MCF 10A (cell line): ENCODE results near the gene APBB2. TPM values are rescaled to one million over a fixed set of nuclear protein-coding genes. Genes with fewer than 3 reads are reported as not detected.

Source experiments
- BruUV-seq: library from RNA; stranded (reverse); fragments of 400-500 nt; replicated peaks from 2 replicates; lab custom pipeline; 2021; lab: Mats Ljungman, UMichigan
- CTCF ChIA-PET: fragments of 300-600 bp; sonication (Branson Sonifier 250); formaldehyde crosslinking; extraction: SDS; loops from one replicate; lab custom pipeline; 2021; ENCODE audit warnings: antibody characterized with exemption, inconsistent platforms; lab: Yijun Ruan, JAX
- POLR2A ChIA-PET: fragments of 300-600, 350-650 bp; sonication (Branson Sonifier 250); formaldehyde crosslinking; extraction: SDS; loops from one replicate; lab custom pipeline; 2020; ENCODE audit warnings: antibody characterized with exemption, inconsistent platforms; lab: Yijun Ruan, JAX
- DNase-seq: peaks from one replicate; pipeline ENCODE4 v3.0.0-alpha.2; 2018; ENCODE audit not compliant: unreplicated experiment
- H3K27ac Mint-ChIP-seq: one replicate; pipeline ENCODE4 v1.8.0; 2022; ENCODE audit warnings: mild to moderate bottlenecking, low read depth, mixed read lengths; ENCODE audit not compliant: unreplicated experiment
- H3K27me3 Mint-ChIP-seq: one replicate; pipeline ENCODE4 v1.8.0; 2022; ENCODE audit warnings: mixed read lengths; ENCODE audit not compliant: insufficient read depth, unreplicated experiment
- H3K36me3 Mint-ChIP-seq: one replicate; pipeline ENCODE4 v1.8.0; 2022; ENCODE audit warnings: mild to moderate bottlenecking, moderate library complexity, mixed read lengths; ENCODE audit not compliant: insufficient read depth, unreplicated experiment
- H3K4me1 Mint-ChIP-seq: one replicate; pipeline ENCODE4 v1.8.0; 2022; ENCODE audit warnings: mixed read lengths; ENCODE audit not compliant: insufficient read depth, unreplicated experiment
- H3K4me3 Mint-ChIP-seq: one replicate; pipeline ENCODE4 v1.8.0; 2022; ENCODE audit warnings: mild to moderate bottlenecking, moderate library complexity, mixed read lengths; ENCODE audit not compliant: unreplicated experiment
- H3K9me3 Mint-ChIP-seq: one replicate; pipeline ENCODE4 v1.8.0; 2022; ENCODE audit warnings: mixed read lengths; ENCODE audit not compliant: unreplicated experiment
- intact Hi-C: fragments of 100-400 bp; cut with micrococcal nuclease; formaldehyde crosslinking; loops from 2 replicates; pipeline ENCODE4 v1.14.1; 2022
- total RNA-seq: library from RNA; stranded (reverse); gene quantifications from 2 replicates; pipeline ENCODE4 v1.2.3, GENCODE V29; 2022
- TF ChIP-seq, protein P1 (sequence below): fragments of 200-600 bp; IDR thresholded peaks from one replicate; pipeline ENCODE4 v1.8.0; 2022; ENCODE audit warnings: antibody characterized with exemption, mild to moderate bottlenecking; ENCODE audit not compliant: unreplicated experiment

APBB2 gene
- total RNA-seq, 1 experiment from 2014 or later = 201 TPM

- TF ChIP-seq, protein P1, sequence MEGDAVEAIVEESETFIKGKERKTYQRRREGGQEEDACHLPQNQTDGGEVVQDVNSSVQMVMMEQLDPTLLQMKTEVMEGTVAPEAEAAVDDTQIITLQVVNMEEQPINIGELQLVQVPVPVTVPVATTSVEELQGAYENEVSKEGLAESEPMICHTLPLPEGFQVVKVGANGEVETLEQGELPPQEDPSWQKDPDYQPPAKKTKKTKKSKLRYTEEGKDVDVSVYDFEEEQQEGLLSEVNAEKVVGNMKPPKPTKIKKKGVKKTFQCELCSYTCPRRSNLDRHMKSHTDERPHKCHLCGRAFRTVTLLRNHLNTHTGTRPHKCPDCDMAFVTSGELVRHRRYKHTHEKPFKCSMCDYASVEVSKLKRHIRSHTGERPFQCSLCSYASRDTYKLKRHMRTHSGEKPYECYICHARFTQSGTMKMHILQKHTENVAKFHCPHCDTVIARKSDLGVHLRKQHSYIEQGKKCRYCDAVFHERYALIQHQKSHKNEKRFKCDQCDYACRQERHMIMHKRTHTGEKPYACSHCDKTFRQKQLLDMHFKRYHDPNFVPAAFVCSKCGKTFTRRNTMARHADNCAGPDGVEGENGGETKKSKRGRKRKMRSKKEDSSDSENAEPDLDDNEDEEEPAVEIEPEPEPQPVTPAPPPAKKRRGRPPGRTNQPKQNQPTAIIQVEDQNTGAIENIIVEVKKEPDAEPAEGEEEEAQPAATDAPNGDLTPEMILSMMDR = no peak
- intact Hi-C loops = no loop called here
- no peak overlapping the region for H3K4me3 Mint-ChIP-seq
- ChIA-PET POLR2A (interaction anchor here (1.2 to 1.5 kb wide), 2 partner anchors 25 to 283 kb away, joined by 3 read pairs; no protein-coding TSS in a partner anchor), CTCF (interaction anchor here (0.5 to 1.5 kb wide), 4 partner anchors 23 to 282 kb away, joined by 3 to 6 read pairs (median 4); partner anchors contain the start of gene APBB2)
- peak overlapping the region; percentile 42 for H3K27ac Mint-ChIP-seq
- peaks cover 13% of the 10 kb centered on the region for H3K4me1 Mint-ChIP-seq
- H3K9me3 Mint-ChIP-seq = no peaks in the 10 kb centered on the region
- no peaks in the 10 kb centered on the region for H3K27me3 Mint-ChIP-seq
- no TSS peak for BruUV-seq
- DNase-seq = no peak
- H3K36me3 Mint-ChIP-seq = peaks cover 82% of the 10 kb centered on the region
Measured at GRCh38 chr4:40931841-40932240, 282.5 kb downstream of the APBB2 start.

- no peaks in the 10 kb centered on the region for H3K27me3 Mint-ChIP-seq
- no peaks in the 10 kb centered on the region for H3K9me3 Mint-ChIP-seq
- peaks cover 13% of the 10 kb centered on the region for H3K4me1 Mint-ChIP-seq
- CTCF ChIA-PET = interaction anchor here (0.5 to 3.0 kb wide), 7 partner anchors 8 to 1395 kb away, joined by 3 to 8 read pairs (median 5); partner anchors contain the start of gene APBB2
- no peak overlapping the region for H3K27ac Mint-ChIP-seq
- no peak for DNase-seq
- H3K36me3 Mint-ChIP-seq = peaks cover 82% of the 10 kb centered on the region
- TF ChIP-seq, protein P1 = no peak
- POLR2A ChIA-PET = interaction anchor here (0.6 to 1.5 kb wide), 3 partner anchors 25 to 284 kb away, joined by 3 to 5 read pairs (median 3); no protein-coding TSS in a partner anchor
- intact Hi-C loops = no loop called here
- no peak overlapping the region for H3K4me3 Mint-ChIP-seq
- no TSS peak for BruUV-seq
Measured at GRCh38 chr4:40931238-40931637, 283.1 kb downstream of the APBB2 start.

GRCh38 chr4:40927074-40927473 is 287.3 kb downstream of the APBB2 start:
- BruUV-seq = no TSS peak
- Mint-ChIP-seq H3K27me3 (no peaks in the 10 kb centered on the region), H3K27ac (peak overlapping the region; percentile 30), H3K36me3 (peaks cover 79% of the 10 kb centered on the region), H3K4me3 (no peak overlapping the region), H3K9me3 (no peaks in the 10 kb centered on the region), H3K4me1 (peaks cover 13% of the 10 kb centered on the region)
- DNase-seq = no peak
- intact Hi-C loops = loop anchor here (1.0 to 10.0 kb wide), 4 partner anchors 50 to 287 kb away; partner anchors contain the start of gene APBB2
- TF ChIP-seq, protein P1 = no peak
- CTCF ChIA-PET = interaction anchor here (0.6 to 3.1 kb wide), 5 partner anchors 9 to 717 kb away, joined by 3 to 25 read pairs (median 4); partner anchors contain the start of gene APBB2
- POLR2A ChIA-PET = interaction anchor here (0.9 to 1.6 kb wide), 2 partner anchors 287 kb away, joined by 3 to 4 read pairs; partner anchors contain the start of gene APBB2

GRCh38 chr4:40924793-40925117 is 289.6 kb downstream of the APBB2 start:
- Mint-ChIP-seq H3K4me1 (peaks cover 20% of the 10 kb centered on the region), H3K9me3 (no peaks in the 10 kb centered on the region), H3K27me3 (no peaks in the 10 kb centered on the region), H3K36me3 (peaks cover 81% of the 10 kb centered on the region), H3K4me3 (no peak overlapping the region), H3K27ac (no peak overlapping the region)
- BruUV-seq = no TSS peak
- intact Hi-C loops = loop anchor here (1.0 to 10.0 kb wide), 3 partner anchors 16 to 220 kb away; no protein-coding TSS in a partner anchor
- POLR2A ChIA-PET = interaction anchor here (0.8 kb wide), 1 partner anchor 292 kb away, joined by 4 read pairs; no protein-coding TSS in a partner anchor
- DNase-seq = no peak
- TF ChIP-seq, protein P1 = no peak
- CTCF ChIA-PET = interaction anchor here (0.6 to 3.5 kb wide), 34 partner anchors 8 to 614 kb away, joined by 3 to 30 read pairs (median 4); partner anchors contain the start of gene APBB2
